ENCODE data around the gene KIAA0825.
"Not testable (repeated sequence)": the region's sequence is repeated elsewhere in the genome, so short reads cannot be mapped to it uniquely, and the experiment has no call there.

Gene KIAA0825

GRCh38 chr5:94577466-94578245 is 40.7 kb downstream of the KIAA0825 start:
- no peak for DNase-seq (ENCODE audit: low read depth)

GRCh38 chr5:94575196-94575595 is 43.2 kb downstream of the KIAA0825 start:
- DNase-seq (ENCODE audit: low read depth) = no peak

GRCh38 chr5:94573349-94573748 is 45.1 kb downstream of the KIAA0825 start:
- not testable (repeated sequence) for DNase-seq (ENCODE audit: low read depth)

- no peak for DNase-seq (ENCODE audit: low read depth)
These were observed 47.0 kb downstream of the KIAA0825 start for GRCh38 chr5:94571415-94571814.

GRCh38 chr5:94564812-94565211 is 53.6 kb downstream of the KIAA0825 start:
- DNase-seq (ENCODE audit: low read depth) = no peak

- DNase-seq (ENCODE audit: low read depth) = no peak
These were observed 56.0 kb downstream of the KIAA0825 start for GRCh38 chr5:94562327-94562971.

GRCh38 chr5:94558028-94558427 is 60.4 kb downstream of the KIAA0825 start:
- no peak for DNase-seq (ENCODE audit: low read depth)

- DNase-seq (ENCODE audit: low read depth) = no peak
These were observed 66.5 kb downstream of the KIAA0825 start for GRCh38 chr5:94551858-94552257.

- no peak for DNase-seq (ENCODE audit: low read depth)
These were observed 72.4 kb downstream of the KIAA0825 start for GRCh38 chr5:94545870-94546625.

- no peak for DNase-seq (ENCODE audit: low read depth)
These were observed 73.4 kb downstream of the KIAA0825 start for GRCh38 chr5:94544875-94545547.

- DNase-seq (ENCODE audit: low read depth) = no peak
These were observed 74.3 kb downstream of the KIAA0825 start for GRCh38 chr5:94544031-94544650.

GRCh38 chr5:94540856-94541494 is 77.4 kb downstream of the KIAA0825 start:
- DNase-seq (ENCODE audit: low read depth) = no peak

- no peak for DNase-seq (ENCODE audit: low read depth)
These were observed 80.1 kb downstream of the KIAA0825 start for GRCh38 chr5:94538260-94538659.

GRCh38 chr5:94526706-94527105 is 91.7 kb downstream of the KIAA0825 start:
- no peak for DNase-seq (ENCODE audit: low read depth)

- no peak for DNase-seq (ENCODE audit: low read depth)
These were observed 93.3 kb downstream of the KIAA0825 start for GRCh38 chr5:94524841-94525697.

GRCh38 chr5:94523018-94523417 is 95.4 kb downstream of the KIAA0825 start:
- DNase-seq (ENCODE audit: low read depth) = no peak

GRCh38 chr5:94522117-94522516 is 96.3 kb downstream of the KIAA0825 start:
- DNase-seq (ENCODE audit: low read depth) = no peak

- DNase-seq (ENCODE audit: low read depth) = no peak
These were observed 100.6 kb downstream of the KIAA0825 start for GRCh38 chr5:94517490-94518488.

GRCh38 chr5:94516148-94516547 is 102.3 kb downstream of the KIAA0825 start:
- DNase-seq (ENCODE audit: low read depth) = no peak

Data from stimulated activated CD8-positive, alpha-beta memory T cell treated with anti-CD3 and anti-CD28 coated beads, Interleukin-4, amount 100 ng/mL, for 24 hours (primary cell).